ENCODE data around the gene RAB21.
"Not testable (repeated sequence)": the region's sequence is repeated elsewhere in the genome, so short reads cannot be mapped to it uniquely, and the experiment has no call there.

RAB21 gene

GRCh38 chr12:71752891-71753290 is 1.8 kb upstream of the RAB21 start:
- no peak for DNase-seq (ENCODE audit: low read depth)

GRCh38 chr12:71755146-71755892 is 656 bp downstream of the RAB21 start:
- peak; percentile 44 for DNase-seq (ENCODE audit: low read depth)

- no peak for DNase-seq (ENCODE audit: low read depth)
Observed at GRCh38 chr12:71756054-71756690, 1.5 kb downstream of the RAB21 start.

DNA sequence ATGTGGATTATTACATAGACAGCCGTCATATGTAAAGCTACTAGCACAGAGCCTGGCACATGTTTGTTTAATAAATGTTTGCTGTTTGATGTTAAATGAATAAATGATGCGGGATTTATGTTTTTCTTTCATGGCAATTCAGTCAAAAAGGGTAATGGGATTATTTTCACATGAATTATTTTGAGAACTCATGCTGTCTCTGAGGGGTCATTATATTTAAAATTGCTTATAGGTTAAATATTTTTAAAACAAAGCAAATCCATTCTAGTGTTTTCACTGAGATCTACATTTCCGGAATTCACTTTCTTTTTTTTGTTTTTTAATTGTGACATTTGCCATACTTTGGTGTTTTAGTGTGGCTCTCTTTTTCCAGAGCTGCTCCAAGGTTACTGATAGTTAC is 5.3 kb downstream of the RAB21 start:
- no peak for DNase-seq (ENCODE audit: low read depth)

DNA sequence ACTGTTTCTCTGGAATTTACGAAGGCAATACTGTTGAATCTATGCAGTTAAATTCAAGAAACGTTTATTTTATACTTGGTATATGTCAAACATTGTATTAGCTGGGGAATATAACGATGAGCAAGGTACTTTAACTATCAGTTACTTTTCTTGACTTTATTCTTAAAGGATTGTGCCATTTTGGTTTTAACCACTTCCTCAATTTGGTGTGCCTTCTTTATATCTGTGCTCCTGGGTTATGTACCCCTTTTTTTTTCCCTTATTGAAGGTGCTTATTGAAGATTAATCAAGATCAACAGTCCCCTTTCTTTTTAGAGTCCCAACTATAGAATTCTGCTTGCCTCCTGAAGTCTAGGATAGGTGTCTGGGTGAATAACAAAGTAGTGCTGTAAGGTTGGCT is 5.8 kb downstream of the RAB21 start:
- no peak for DNase-seq (ENCODE audit: low read depth)

DNA sequence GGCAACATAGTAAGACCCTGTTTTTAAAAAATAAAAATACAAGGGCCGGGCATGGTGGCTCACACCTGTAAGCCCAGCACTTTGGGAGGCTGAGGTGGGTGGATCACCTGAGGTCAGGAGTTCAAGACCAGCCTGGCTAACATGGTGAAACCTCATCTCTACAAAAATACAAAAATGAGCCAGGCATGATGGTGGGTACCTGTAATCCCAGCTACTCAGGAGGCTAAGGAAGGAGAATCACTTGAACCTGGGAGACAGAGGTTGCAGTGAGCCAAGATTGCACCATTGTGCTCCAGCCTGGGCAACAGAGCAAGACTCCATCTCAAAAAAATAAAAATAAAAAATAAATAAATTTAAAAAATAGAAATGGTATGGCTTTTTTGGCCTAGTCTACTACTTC is 6.7 kb downstream of the RAB21 start:
- DNase-seq (ENCODE audit: low read depth), result not testable (repeated sequence)

- no peak for DNase-seq (ENCODE audit: low read depth)
Observed at GRCh38 chr12:71763677-71764379, 9.2 kb downstream of the RAB21 start.

DNA sequence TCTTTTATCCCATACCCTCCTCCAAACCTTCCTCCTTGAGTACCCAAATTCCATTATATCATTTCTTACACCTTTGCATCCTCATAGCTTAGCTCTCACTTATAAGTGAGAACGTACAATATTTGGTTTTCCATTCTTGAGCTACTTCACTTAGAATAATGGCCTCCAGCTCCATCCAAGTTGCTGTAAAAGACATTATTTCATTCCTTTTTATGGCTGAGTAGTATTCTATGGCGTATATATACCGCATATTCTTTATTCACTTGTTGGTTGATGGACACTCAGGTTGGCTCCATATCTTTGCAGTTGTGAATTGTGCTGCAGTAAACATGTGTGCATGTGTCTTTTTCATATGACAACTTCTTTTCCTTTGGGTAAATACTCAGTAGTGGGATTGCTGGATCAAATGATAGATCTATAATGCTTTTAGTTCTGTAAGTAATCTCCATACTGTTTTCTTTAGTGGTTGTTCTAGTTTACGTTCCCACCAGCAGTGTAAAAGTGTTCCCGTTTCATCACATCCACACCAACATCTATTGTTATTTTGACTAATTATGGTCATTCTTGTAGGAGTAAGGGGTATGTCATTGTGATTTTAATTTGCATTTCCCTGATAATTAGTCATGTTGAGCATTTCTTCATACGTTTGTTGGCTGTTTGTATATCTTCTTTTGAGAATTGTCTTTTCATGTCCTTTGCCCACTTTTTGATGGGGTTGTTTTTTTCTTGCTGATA is 10.1 kb downstream of the RAB21 start:
- DNase-seq (ENCODE audit: low read depth), result no peak

GRCh38 chr12:71766202-71766601 is 11.5 kb downstream of the RAB21 start:
- DNase-seq (ENCODE audit: low read depth), result no peak

GRCh38 chr12:71767183-71767582 is 12.5 kb downstream of the RAB21 start:
- no peak for DNase-seq (ENCODE audit: low read depth)

GRCh38 chr12:71768900-71769299 is 14.2 kb downstream of the RAB21 start:
- no peak for DNase-seq (ENCODE audit: low read depth)

- no peak for DNase-seq (ENCODE audit: low read depth)
Observed at GRCh38 chr12:71771069-71771468, 16.4 kb downstream of the RAB21 start.

GRCh38 chr12:71772735-71773134 is 18.1 kb downstream of the RAB21 start:
- no peak for DNase-seq (ENCODE audit: low read depth)

- DNase-seq (ENCODE audit: low read depth), result no peak
Observed at GRCh38 chr12:71780237-71780822, 25.7 kb downstream of the RAB21 start.

DNA sequence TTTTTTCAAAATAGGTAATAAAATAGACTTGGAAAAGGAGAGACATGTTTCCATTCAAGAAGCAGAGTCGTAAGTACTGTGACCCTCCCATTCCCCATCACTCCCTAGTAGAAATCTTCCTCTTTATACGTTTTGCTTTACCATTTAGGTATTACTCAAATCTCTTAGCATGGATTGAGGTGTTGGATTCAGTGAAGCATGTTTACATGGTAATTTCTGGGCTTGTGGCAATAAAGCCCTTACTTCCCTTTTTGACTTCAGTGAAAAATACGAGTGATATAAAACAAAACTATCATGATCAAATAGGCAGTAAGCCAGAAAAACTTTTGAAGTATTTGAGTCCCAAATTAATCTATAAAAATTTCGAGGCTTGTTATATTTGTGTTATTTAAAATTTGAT is 27.4 kb downstream of the RAB21 start:
- no peak for DNase-seq (ENCODE audit: low read depth)

DNA sequence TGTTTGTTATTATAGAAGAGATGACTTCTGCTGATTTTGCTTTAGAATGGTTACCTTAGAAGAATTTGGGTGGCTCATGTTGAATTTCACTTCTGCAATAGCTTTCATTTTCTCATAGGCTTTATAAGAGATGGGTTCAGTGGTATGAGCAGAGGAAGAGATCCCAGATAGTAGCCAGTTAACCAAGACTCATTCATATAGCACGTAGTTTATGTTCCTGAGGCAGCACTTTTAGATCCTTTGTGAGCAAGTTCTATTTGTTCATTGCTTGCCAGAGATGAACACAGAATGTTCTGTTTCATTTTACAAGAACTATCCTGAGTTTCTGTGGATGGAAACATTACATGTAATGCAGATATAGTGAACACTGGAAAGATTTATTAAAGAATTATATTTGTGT is 32.2 kb downstream of the RAB21 start:
- no peak for DNase-seq (ENCODE audit: low read depth)

DNA sequence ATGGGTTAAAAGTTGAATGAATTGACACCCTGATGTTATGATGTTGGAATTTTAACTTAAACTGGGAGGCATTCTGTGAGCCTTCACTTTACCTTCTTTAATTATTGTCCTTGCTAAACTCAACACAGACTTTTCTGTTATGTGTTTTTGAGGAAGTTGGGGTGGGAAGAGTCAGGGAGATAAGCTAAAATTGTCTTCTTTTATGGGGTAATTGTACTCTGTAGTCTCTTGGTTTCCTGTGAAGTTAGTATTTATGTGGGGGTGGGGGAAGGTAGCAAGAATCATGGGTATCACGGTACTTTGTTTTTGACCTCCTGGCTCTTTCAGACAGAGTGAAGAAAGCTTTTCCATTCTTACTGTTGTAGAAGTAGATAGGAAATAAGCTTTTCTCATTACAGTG is 32.9 kb downstream of the RAB21 start:
- no peak for DNase-seq (ENCODE audit: low read depth)

DNA sequence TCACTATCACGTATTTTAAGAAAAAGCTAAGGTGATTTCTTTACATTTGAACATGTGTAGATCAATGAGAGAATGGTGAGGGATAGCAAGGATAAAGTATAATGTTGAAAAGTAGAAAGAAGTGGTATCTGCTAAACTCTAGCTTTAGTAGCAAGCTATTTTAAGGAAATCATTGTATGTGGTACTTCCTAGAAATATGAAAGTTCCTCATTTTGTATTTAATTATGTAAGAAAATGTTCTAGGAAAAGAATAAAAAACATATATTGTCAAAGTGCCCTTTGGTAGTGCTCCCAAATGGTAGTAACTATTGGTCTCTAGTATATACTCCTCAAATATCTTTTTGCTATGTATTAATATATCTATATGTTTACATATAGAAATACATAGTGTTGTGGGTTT is 35.7 kb downstream of the RAB21 start:
- no peak for DNase-seq (ENCODE audit: low read depth)

DNA sequence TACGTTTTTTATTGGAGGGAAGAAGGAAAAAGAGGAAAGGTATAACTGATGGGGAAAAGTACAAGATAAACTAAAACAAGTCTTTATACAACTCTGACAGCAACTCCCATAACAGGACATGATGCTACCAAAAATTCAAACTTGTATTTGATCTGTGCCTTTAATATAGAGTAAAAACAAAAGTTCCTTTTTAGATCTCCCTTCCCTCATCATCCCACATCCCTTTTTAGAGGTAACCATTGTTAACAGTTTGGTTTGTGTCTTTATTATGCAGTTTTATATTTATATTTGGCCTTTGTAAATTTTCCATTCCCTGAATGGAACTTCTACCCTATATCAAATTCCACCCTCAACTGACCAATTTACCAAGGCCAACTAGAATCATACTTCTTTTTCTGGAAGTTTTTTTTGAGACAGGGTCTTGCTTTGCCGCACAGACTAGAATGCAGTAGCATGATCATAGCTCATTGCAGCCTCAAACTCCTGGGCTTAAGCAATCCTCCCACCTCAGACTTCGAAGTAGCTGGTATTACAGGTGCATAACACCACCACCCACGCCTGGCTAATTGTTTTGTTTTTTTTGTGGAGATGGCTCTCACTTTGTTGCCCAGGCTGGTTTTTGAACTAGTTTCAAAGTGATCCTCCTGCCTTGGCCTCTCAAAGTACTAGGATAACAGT is 36.9 kb downstream of the RAB21 start:
- no peak for DNase-seq (ENCODE audit: low read depth)

DNA sequence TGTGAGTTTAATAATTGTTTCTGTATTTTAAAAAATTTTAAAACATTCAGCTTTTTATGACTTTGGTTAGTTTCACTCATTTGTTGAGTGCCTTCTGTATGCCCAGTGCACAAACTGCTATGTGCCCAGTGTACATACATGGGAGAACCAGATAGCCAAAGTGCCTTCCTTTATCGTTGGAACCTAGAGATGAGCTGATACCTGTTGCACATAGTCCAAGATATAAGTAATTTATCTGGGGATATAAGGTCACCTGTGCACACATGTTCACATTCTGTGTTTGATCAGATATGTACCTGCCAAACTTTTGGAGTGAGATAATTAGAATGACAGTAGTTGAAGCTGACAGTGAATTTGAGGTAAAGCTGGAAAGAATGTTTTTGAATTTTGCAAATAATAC is 37.9 kb downstream of the RAB21 start:
- DNase-seq (ENCODE audit: low read depth), result no peak

GRCh38 chr12:71795901-71796300 is 41.2 kb downstream of the RAB21 start:
- DNase-seq (ENCODE audit: low read depth), result no peak

- DNase-seq (ENCODE audit: low read depth), result no peak
Observed at GRCh38 chr12:71797531-71797930, 42.9 kb downstream of the RAB21 start.
